Left kidney (tissue), 2 donors: ENCODE data around the gene NOC4L. TPM values are rescaled to one million over a fixed set of nuclear protein-coding genes. Genes with fewer than 3 reads are reported as not detected.
A peak's percentile ranks its signal among the peaks of the same experiment; 100 is the strongest.
"Not testable (repeated sequence)": the region's sequence is repeated elsewhere in the genome, so short reads cannot be mapped to it uniquely, and the experiment has no call there.

Experiments
- DNase-seq: peaks from one replicate; pipeline ENCODE4 v3.0.0-alpha.2; 2013
- polyA plus RNA-seq: library from polyadenylated mRNA; unstranded; fragments of 120-200 nt; gene quantifications from one replicate; pipeline ENCODE4 v1.2.1, GENCODE V29; 2013; ENCODE audit not compliant: insufficient read length

The NOC4L gene
- polyA plus RNA-seq, 1 donor: 11.9 TPM

DNA sequence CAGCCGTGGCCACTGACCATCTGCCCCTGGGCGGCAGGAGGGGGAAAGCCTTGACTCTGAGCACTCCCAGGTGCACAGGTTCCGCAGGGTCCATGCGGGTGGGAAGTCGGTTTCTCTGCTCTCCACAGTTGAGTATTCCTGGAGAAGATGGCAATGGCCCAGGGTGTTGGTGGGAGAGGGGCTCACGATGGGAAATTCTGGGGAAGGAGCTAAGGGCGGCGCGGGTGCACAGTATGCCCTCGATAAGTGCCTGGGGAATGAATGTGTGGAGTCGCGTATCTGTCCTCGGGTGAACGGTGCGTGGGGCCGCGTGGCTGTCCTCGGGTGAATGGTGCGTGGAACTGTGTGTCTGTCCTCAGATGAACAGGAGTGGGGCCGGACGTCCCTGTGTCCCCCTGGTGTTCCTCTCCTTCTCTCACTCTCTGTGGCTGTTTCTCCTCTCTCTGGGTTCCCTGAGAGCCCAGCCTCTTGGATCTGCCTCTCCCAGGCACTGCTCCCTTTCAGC is 38.0 kb downstream of the NOC4L start:
- DNase-seq: no peak

DNA sequence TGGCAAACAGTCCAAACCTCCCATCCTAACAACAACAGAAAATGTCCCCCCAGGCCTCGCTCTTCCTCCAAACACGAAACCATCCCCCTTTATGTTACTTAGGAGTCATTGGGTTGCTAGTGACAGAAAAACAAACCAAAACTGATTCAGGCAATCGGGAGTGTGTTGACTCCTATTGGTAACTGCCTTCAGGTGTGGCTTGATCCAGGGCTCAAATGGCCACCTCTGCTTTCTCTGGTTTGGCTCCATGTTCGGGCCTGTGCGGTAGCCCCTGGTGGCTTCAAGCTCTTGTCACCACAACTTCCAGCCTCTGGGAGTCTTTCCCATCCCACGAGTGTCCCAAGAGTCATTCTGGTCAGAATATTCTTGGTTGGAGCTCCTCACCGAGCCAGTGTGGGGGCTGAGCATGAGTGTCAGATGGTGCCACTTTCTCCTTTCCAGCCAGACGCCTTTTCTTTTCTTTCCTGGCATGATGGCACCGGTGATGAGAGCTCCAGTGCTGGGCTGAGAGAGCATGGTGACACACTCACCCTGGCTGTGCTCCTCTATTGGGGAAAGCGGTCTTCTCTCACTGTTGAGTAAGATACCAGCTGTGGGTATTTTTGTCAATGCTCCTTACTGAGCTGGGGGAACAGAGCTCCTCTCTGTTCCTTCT is 38.6 kb downstream of the NOC4L start:
- DNase-seq: no peak

DNA sequence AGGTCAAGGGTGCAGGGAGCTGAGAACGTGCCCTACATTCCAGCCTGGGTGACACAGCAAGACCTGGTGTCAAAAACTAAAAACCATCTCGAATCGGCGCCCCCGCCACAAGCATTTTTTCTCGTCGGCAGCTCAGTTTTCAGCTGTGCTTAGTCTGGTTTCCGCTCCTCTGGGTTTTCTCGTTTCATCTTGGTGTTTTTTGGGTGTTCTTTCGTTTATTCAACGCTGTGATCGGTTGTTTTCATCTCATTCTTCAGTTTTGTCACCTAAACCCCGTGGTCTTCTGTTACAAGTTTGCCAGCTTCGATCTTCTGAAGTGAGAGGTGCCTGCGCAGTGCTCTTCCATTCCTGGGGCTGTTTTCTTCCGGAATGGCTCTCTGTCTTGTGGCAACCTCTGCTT is 41.4 kb downstream of the NOC4L start:
- DNase-seq: no peak

DNA sequence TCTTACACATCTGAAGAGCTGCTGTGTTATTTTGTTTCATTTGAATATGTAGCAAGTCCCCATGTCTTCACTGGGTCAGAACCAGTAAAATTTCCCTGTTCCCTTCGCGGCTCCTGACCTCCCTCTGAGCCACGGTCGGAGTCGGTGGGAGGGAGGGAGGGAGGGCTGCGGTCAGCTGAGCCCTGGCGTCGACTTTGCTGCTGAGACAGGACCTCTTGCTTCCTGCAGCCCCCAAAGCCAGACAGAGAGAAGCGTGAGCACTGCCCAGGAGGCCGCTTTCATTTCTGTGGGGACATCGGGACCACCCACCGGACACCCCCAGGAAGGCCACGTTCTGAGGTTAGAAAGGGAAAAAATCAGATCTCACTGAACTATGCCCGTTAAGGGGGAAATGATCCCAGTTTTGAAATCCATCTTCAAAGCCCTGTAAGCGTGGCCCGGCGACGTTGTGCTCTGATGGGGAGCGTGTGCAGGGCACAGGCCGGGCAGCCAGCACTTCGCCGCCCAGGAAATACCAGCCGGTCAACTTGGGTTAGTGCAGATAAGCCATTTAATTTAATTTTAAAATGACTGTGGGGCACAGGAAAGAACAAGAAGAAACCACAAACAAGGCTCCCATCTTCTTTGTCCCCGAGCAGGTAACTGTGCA is 42.1 kb downstream of the NOC4L start:
- DNase-seq: no peak

DNA sequence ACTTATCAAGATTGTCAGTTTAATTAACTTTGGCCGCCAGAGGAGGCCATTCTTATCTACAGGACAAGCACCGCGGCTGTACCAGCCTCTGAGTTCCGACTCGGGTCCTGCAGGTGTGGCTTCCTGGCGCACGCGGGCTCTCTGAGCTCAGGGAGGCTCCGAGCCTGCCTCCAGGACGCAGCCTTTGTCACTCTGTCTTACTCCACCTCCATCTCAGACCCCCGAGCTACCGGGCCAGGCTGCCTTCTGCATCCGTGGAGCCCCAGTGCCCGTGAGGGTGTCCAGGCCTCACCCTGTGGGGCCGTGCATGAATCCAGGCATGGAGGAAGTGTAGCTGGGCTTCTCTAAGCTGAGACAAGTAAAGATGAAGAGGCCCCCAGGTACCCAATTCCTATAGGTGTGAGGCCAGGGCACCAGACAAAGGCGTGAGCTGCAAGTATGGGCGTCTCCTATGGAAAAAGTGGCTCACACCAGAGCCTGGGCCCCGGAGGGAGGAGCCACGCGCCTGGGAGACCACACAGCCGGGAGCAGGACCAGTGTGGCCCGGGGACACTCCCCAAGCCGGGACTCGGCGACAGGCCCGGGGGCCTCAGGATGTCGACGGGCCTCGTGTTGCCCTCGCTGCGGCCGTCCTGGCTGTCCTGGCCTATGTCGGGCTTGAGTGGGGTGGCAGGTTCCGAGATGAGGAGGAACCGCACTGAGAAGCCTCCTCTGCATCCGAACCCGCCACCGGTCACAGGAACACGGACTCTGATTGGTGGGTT is 42.8 kb downstream of the NOC4L start:
- no peak for DNase-seq

DNA sequence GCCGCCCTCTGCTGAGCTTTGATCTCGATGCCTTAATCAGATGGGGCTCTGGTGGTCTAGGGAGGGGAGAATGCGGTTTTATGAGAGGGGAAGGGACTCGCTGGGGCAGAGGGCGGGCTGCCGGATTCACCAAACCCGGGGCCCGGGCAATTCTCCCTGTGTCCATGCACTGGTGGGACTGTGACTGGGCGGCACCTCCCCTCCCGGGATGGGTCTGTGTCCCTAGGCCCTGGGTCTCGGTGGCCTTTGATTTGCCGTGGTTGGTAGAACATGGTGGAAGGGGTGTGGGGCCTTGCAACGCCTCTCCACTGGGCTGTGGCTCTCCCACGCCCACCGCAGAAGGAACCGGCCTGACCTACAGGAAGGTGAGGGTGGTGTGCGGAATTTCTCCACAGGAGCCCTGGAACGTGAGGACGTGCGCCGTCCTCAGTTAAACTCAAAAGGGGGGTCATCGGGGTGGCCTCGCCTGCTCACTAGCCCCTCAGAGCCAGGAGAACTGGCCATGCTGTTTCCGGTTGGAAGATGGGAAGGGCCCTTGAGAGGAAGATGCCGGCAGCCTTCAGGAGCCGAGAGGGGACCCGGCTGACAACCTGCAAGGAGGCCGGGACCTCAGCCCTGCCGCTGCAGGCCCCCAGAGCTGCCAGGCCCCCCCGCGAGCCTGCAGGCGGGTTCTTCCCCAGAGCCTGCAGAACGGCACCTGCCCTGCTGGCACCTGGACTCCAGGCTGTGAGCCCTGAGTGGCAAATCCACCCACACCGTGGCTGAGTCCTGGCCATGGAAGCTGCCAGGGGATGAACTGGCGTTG is 43.6 kb downstream of the NOC4L start:
- DNase-seq: no peak

DNA sequence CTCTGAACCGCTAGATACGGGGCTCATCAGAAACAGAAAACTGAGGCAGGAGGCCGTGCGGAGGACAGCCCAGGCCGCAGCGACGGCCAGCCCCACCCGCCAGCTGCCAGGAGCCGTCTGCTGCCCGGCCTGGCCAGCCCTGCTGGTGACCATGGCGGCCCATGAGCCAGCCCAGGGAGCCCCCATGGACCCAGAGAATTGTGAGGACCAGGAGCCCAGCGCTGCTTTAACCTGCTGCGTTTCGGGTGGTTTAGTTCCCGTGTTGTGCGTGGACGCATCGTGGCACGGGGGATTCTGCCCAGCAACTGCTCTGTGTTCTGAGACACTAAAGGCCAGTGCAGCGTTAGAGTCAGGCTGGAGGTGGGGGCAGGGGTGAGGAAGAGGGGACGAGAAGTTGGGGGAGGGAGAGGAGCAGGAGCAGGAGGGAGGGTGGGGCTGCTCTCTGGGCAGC is 44.2 kb downstream of the NOC4L start:
- no peak for DNase-seq

DNA sequence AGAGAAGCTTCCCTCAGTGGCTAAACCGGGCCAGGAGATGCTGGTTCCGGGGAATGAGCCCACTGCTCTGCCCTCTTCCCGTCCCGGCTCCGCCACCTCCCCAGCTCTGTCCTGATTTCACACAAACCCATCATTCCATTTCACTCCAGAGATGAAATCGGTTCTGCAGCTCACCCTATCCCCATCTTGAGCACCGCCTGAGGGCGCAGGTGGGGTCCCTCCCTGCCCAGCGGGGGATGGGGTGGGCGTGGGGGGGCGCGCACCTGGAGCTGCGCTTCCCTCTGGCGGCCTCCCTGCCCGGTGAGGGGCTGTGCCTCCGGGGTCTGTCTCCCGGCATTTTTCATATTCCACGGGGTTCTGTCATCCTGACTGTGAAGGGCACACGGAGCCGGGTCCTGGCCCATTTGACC is 44.7 kb downstream of the NOC4L start:
- DNase-seq: no peak

DNA sequence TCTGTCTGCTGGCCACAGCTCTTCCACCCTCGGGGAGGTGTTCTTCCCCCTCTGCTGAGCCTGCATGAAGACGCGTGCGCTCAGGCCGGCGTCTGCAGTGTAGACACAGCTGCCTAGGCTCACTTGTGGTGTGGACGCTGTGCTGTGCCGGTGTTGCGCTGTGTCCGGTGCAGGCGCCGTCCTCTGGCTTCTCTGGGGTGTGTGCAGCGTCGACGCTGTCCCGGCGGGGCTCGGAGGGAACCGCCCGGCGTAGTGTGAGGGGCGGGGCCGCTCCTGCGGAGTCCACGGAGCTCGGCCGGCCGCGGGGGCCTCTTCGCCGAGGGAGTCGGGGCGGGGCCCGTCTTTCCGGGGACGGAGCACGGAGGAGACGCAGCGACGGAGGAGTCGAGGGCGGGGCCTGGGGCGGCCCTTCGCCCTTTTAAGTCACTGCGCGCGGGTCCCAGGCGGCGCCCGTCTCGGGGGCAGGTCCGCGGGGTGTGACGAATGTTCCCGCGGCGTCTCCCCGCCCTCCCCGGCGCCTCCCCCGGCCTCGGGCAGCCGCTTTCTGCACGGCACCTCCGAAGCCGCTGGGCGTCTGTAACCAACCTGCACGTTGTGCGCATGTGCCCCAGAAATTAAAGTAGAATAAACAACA is 45.2 kb downstream of the NOC4L start:
- peak; percentile 70 for DNase-seq

DNA sequence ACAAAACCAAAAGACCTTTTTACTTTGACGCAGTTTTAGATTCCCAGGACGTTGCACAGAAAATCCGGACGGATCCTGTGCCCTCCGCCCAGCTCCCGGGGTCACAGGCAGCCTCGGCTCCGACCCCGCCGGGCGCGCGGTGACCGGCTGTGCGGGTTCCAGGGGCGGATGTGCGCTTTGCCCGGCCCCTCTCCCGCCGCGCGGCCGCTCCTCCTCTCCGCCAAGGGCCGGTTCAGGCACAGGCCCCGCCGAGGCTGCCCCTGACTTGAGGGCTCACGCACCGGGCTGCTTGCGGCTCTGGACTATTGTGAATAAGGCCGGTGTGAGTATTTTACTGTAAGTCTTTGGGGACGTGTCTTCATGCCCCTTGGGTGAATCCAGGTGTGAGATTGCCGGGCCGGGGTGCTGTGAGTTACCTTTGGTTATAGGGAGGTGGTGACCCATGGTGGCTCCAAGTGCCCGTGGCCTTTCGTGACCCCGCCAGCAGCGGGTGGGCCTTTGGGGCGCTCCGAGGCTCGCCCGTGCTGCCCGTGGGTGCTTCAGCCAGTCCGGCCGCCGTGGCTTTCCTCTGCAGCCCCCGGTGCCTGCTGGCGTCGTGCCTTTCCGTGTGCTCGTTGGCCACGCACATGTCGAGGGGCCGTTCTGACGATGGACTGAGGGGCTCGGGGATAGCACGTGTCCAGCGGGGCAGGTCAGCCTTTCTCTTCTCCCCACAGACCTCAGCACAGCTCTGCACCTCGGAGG is 45.9 kb downstream of the NOC4L start:
- DNase-seq: no peak

DNA sequence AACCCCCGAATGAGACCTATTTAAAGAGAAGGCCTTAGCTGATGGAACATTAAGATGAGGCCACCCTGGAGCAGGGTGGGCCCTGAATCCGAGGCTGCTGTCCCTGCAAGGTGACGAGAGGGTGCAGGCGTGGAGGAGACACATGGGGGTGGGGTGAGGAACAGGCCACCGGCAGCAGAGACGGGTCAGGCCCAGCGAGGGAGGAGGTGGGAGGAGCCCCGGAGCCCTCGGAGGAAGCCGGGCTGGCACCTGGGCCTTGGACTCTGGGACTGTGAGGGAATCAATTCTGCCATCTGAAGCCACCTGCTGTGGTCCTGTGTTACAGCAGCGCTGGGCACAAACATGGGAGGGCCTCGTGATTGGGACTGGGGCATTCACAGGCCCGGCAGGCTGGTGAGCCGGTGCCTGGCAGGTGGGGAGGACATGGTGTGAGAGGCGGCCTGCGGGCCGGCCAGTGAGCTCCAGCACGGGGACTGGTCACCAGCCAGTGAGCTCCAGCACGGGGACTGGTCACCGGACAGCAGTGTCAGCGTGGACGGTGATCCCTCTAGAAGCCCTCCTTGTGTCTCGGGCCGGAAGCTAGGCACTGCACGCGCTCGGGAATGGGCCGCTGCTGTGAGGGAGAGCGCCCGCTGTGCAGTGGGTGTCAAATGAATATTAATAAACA is 46.7 kb downstream of the NOC4L start:
- DNase-seq: no peak

DNA sequence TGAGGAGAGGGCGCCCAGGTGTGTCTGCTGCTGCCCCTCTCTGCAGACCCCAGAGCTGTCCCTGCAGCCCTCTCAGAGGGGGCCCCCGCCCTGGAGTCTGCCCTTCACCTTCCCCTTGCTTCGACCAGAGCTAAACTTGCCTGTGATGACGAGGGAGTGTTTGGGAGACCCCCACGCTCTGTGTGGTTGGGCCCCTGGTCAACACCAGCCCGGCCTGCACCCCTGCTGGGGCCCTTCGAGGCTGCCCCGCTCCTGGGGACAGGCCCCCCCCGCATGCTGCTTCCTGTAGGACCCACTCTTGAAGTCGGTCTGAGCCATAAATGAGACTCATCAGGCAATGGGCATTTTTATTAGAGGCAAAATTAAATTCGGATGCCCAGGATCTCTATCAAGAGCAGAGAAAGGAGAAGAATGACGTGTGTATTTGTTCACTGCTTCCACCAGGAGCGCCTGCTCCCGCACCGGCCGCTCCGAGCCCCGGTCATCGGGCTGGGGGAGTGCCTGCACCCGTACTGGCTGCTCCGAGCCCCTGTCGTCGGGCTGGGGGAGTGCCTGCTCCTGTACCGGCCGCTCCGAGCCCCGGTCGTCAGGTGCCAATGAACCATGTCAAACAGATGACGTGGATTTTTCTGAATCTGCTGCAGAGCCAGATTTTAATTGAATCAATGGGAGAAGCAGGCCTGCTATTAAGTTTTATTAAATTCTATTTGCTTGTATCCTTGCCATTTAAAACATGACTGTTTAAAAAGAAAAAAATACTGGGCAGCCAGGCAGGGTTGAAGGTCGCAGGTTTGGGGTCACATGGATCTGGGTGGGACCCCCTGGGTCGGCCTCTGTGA is 47.7 kb downstream of the NOC4L start:
- no peak for DNase-seq

DNA sequence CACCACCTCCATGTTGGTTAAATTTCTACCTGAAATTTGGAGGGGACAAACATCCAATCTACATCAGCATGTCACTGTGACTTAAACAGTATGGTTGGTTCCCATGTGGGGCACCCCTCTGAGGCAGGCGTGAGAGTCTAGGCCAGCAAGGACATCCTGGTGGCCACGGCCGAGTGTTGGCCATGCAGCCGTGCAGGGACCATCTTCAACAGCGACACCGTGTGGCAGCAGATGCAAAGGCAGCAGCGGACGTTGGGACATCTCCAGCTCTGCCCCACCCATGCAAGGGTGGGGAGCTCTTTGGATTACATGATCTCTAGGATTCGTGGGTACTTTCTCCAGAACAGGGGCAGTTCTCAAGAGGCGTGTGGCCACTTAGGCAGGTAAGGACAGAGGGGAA is 49.8 kb downstream of the NOC4L start:
- no peak for DNase-seq

DNA sequence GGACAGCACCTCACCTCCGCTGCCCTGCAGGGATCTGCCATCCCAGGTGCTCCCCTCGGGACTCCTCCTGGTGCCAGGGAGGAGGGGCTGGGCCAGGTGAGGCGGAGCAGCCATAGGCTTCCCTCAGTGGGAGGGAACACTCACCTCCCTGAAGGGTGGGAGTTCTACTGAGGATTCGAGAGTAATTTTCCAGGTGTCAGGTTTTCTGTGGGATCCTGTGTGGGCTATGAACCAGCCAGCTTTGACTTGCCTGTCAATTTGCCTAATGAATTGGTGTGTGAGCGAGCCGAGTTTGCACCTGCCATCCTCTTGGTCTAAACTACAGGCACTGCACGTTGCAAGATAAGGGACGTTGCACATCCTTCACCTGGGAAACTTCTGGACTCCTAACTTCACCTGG is 50.3 kb downstream of the NOC4L start:
- no peak for DNase-seq

DNA sequence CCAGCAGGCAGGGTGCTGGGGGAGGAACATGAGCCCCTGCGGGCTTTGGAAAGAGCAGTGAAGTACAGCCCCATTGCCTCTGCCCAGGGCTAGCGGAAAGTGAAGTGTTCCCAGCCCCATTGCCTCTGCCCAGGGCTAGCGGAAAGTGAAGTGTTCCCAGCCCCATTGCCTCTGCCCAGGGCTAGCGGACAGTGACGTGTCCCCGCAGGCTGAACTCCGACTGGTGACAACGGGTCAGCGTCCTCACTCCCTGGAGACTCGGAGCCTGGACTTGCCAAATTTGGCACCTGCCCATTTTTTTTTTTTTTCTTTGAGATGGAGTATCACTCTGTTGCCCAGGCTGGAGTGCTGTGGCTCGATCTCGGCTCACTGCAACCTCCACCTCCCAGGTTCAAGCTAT is 51.0 kb downstream of the NOC4L start:
- DNase-seq: not testable (repeated sequence)

DNA sequence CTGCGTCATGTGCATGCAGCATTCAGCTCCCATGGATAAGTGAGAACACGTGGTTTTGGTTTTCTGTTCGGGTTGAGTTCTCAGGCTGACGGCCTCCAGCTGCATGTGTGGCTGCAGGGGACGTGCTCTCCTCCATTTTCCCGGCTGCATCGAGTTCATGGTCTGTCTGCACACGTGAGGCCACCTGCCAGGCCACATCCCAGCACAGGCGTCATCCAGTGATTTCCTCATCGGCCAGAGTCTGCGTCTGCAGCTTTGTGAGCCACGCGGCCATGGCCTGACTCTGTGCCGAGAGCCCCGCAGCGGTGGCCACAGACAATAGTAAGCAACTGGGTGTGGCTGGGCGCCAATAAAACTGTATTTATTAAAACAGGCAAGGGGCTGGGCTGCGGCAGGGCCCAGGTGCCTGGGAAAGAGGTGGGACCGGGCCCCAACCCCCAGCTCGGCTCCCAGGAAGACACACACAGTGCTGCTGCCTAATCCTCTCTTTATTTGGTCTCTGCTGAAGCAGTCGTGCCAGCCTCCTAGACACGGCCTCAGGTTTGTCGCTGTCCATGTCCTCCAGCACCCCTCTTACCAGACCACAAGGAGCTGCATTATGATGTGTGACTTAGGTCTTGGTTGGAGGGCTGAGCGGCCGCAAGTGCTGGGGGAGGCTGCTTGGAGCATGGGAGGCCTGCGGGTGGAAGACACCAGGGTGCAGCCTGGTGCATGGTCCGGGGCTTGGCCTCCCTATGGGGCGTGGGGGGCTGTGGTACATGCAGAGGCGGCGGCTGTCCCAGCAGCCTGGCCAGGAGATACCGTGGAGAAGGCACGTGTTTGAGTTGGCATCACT is 52.0 kb downstream of the NOC4L start:
- DNase-seq: no peak

DNA sequence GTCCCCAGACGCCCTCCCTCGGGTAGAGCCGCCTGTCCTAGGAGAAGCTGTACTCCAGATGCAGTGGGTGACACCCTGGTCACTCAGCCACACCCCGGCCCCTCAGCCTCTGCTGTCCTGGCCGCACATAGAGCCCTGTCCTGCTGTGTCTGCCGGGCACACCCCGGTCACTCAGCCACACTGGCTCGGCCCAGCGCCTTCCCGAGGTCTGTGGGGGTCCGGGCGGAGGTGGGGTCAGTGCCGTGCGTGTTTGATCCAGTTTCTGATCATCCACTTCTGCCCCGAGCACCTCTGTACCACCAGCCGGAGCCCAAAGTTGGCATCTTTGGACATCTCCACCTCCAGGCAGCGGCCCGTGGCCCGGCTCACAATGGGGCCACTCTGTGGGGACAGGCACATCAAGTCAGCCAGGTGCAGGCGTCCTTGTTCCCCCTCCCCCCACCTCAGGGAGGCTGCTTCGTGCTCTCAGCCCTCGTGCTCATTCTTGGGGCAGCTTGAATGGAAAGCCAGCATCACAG is 52.7 kb downstream of the NOC4L start:
- DNase-seq: no peak
